Effector CD4-positive, alpha-beta T cell (primary cell): ENCODE measurements around the gene RGS11.
"Not testable (repeated sequence)": the region's sequence is repeated elsewhere in the genome, so short reads cannot be mapped to it uniquely, and the experiment has no call there.

Experiments
- DNase-seq: peaks from one replicate; pipeline ENCODE4 v3.0.0-alpha.2; 2020

The RGS11 gene

DNA sequence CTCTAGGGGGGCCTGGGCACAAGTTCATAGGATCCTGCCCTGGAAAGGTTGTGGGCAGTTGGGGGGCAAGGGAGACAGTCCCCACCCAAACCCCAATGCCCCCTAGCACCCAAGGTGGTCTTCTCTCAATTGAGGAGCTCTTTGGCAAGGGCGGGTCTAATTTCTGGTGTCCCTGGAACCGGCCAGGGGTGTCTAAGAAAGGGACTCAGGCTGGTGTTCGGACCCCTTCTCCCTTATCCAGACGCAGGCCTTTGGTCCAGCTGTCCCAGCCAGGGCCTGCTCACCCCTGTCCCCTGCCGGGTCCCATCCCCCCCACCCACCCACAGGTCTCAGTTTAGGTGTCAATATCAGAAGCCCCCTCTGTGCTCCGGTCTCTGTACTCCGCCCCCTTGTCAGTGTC lies 3.8 kb upstream of the RGS11 start:
- no peak for DNase-seq

DNA sequence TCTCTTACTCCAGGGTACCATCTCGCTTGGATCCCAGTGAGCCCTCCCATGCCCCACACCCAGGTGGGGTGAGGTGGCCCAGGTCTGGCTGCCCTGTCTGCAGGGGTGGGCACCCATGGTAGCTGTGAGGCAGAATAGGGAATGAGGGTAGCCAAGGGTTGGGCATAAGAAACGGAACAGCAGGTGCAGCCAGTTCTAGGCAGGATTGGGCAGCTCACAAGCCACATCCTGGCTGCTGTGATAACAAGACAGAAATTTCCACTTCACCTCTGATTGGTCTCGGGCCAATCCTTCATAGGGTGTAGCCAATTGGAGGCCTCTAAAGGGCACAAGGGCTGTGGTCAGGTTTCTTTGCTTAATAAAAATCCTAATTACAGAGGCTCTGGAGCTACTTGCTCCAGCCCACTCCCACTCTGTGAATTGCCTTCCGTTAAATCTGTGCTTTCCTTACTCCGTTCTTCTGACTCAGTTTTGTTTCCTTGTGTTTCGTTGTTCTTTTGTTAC lies 3.2 kb upstream of the RGS11 start:
- no peak for DNase-seq

DNA sequence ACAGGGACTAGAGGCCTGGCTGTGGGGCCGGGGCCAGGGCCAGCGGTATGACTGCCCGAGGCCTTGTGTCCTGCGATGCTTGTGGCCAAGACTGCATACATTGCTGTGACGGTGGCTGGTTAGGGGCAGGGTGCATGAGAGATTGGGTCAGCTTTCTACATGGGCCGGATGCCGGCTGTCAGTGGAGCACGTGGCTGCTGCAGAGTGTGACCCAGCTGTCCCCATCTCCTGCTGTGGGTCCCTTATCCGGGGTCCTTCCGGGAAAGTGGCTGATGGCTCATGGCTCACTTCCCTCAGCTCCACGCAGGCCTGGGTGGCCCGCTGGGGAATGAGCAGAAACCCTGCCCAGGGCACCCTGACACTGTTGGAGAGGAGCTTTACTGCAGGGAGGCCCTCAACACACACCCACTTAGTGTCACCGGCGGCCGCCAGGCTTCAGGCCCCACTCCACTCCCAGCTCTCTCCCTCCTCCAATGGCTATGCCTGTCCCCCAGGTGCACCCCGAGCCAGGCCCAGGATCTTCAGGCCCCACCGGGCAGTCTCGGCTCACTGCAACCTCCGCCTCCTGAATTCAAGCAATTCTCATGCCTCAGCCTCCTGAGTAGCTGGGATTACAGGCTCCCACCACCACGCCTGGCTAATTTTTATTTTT lies 808 bp upstream of the RGS11 start:
- DNase-seq = no peak

DNA sequence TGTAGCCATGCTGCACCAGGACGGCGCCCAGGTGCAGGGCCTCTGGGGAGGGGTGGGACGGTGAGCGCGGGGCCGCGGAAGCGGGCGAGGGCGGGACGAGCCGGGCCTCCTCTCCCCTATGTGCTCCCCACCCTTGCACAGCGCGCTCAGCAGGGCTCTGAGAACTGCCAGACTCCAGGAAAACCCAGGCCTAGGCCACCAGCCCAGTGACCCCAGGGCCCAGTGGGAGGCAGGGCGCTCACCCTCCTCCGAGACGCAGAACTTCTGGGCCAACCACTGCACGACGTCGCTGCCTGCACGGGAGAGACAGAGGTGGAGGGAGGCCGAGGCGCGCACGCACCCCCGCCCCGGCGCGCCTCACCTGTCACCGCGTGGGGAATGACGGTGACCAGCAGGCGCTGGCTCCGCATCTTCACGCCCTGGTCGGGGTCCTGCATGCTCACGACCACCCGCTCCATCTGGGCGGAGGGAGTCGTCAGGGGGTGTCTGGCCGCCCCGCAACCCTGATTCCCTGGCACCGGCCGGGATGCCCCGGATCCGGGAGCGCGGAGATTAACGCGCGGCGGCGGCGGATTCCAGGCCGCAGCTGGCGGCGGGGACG lies 603 bp downstream of the RGS11 start:
- DNase-seq = no peak

DNA sequence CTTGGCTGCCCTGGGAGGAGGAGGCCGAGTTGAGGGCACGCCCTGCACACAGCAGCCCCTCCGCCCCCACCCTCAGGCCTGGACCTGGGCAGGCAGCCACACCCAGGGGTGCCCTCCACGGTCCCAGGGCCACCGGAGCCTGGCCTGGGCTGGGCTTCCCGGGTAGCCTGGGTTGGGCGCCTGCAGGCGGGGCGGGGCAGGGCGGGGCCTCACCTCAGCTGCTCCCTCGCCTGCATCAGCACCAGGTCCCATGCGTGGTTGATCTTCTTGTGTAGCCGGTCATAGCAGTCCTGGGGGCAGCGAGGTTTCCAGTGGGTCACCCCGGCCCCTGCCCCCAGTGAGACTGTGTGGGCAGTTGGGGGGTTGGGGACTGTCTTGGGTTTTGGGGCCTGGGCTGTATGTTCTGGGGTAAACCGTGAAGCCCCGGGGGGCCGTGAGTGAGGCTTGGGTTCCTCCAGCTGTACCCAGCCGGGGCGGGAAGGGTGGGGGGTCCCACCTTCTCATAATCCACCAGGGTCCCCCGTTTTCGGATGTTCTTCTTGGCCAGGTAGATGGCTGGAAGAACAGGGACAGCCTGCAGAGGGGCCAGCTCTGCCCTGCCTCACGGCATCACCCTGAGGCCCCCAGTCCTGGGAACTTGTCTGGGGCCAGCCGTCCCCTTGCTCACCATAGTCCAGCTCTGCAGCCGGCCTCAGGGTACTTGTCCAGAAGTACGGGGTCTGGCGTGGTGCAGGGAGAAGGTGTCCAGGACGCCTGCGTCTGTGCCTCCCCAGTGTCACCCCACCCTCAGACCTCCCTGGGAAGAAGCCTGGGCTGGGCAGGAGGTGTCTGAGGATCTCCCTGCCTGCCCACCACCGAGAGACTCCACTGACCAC lies 2.0 kb downstream of the RGS11 start:
- no peak for DNase-seq

DNA sequence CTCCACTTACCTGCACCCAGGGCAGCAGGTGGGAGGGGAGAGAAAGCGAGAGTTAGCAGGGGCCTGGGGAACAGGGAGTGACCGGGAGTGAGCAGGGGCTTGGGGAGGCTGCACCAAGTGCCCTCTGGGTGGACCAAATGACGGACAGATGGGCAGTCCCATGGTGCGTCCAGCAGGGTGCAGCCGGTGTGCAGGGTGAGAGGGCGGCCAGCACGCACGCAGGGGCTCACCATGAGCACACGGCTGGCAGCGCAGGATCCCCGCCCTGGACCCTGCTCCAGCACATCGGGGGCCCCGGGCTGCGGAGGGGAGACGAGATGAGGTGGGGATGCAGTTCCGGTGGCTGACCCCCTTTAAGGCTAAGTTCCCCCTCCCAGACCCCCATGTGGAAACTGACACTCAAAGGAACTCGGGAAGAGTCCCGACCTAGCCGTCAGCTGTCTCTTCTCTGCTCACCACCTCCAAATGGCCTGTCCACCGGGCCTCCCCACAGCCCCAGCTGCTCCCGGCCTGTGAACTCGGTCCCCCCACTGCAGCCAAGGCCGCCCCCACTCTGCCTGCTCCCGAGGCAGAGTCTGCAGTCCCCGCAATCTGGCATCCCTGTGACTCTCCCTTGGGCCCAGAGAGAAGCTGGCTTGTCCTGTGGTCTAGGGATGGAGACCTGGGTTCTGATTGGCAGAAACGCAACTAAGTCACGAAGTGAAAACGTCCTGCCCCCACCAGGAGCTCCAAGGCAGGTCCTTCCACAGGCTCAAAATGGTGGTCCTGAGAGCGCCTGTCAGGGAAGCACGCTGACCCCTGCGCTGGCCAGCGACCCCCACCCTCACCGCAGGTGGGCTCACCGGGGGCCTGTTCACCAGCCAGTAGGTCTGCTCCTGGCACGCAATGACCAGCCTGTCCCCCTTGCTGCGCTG lies 2.9 kb downstream of the RGS11 start:
- DNase-seq = no peak

DNA sequence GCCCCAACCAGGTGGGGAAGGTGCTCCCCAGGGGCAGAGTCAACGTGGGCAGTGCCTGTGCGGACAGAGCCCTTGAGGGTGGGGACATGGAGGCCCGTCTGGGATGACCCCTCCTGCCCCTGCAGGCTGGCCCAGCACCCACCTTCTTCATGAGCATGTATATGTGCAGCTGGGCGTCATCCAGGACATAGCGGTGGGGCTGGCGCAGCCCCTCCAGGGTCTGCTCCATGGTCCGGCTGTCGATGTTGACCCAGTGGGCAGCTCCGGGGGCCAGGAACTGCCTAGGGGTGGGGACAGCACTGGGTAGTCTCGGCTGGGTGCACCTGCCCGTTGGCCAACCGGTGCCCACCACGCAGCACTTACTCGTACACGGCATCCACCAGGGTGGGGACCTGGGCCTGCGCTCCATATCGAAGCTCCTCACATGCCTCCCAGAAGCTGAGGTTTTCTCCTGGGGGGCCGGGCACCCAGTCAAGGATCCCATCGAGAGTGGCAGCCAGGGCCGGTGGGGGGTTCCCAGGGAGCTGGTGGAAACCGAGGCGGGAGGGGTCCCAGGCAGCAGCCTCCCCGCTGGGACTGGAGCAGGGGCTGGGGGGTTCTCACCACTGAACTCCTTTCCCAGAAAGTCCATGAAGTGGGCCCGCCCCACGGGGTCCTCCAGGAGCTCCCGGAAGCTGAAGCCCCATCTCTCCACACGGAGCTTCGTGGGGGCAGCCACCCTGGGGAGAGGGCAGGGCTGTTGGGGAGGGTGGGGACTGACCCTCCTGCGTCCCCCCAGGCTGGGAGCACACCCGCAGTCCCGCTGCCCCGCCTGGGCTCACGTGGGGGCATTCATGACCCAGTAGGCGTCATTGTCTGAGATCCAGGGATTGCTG lies 5.1 kb downstream of the RGS11 start:
- no peak for DNase-seq

DNA sequence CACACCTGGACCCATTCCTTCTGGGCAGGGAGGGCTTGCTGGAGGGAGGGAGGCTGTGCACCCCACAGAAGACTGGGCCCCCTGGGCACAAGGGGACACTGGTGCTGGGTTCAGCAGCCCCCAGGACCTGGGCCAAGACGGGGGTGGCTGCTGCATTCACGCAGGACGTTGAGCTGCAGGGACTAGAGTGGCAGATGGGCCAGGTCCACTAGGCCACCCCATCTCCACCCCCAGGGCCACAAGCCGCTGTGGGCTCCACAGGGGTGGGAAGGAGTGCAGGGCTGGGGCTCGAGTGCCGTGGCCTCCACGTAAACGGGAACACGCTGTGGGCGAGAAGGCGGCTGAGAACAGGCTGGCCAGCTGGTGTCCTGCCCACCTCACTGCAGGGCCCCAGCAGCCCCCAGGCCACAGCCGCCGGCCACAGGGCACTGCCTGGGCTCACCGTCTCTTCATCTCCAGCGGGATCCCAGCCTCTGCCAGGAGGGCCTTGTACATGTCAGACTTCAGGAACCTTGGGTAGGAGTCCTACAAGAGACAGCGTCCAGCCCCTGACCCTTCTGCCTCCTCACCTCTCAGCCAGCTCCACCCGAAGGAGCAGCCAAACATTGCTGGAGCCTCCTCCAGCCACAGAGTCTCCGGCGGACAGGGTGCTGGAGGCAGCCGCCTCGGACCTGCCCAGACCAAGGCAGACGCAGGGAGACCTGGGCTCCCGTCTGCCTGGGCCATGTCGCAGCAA lies 6.5 kb downstream of the RGS11 start:
- no peak for DNase-seq

DNA sequence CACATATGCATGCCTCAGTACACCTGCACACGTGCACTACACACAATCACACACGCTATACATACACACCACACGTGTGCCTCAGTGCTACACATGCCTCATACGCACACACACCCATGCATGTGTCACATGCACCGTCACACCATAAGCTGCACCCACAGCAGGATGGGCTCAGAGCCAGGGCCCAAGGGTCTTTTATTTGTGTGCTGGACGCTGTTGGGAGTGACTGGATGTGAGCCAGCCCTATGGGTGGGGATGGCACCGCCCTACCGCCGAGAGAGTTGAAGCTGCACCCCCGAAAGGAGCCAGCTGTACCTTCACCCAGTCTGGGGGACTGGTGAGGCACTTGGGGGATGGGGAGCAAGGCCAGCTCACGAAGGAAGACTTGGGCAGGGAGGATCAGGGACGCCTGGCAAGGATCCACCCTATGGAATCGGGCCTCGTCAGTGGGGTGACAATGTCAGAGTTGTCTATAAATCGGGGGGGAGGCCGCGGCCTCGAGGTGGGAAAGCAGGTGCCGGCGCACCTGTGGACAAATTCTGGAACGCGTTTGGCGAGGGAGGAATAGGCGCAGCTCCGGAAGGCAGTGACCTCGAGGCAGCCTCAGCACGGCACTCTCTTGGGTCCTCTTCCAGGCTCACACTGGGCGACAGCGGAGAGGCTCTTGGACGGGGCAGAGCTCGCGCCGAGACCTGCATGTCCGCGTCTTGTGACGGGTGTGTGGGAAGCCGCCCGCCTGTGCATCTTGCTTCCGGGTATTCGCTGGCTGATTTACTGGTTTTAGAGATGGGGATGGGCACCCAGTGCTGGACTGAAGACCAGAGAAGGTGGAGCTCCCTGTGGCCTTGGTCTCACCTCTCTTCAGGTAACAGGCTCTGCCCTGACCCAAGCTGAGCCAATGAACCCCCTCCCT lies 7.3 kb downstream of the RGS11 start:
- DNase-seq = no peak

DNA sequence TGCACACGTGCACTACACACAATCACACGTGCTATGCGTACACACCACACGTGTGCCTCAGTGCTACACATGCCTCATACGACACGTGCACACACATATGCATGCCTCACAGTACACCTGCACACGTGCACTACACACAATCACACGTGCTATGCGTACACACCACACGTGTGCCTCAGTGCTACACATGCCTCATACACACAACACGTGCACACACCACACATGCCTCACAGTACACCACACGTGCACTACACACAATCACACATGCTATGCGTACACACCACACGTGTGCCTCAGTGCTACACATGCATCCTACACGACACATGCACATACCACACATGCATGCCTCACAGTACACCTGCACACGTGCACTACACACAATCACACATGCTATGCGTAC lies 8.2 kb downstream of the RGS11 start:
- not testable (repeated sequence) for DNase-seq

DNA sequence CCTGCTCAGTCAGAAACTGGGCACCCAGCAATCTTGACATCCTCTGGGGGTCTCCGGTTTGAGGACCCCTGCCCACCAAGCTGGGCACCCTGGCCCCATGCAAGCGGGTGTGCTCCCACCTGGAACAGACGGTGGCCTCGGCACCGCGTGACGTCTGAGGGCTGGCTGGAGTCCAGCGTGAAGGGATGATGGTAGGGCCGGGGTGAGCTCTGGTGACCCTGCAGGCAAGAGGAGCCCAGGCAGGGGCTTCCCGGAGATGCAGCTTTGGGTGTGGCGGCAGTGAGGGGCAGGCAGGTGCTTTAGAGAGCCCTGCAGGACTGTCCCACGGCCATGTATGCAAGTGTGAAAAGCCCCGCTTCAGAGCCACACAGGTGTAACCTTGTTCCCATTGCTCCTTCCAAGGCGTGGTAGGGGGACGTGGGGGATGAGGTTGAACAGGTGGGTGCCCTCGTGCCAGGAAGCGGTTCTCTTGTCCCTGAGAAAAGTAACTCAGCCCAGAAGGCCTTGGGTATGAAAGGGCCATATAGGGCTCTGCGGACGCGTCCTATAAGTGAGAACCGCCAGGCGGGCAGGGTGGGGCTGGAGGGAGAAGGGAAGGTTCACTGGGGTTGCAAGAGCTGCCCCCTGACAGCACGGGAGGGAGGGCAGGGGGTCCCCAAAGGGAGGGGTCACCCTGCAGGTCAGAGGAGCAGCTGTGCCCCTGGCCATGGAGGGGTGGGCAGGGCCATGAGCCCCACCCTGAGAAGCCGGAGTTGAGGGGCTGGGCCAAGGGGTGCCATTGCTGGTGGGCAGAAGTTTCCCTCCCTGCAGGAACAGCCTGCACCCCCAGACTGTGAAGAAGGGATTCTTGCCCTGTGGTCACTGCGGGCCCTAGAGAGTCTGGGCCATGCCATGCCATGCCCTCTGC lies 9.2 kb downstream of the RGS11 start:
- no peak for DNase-seq

DNA sequence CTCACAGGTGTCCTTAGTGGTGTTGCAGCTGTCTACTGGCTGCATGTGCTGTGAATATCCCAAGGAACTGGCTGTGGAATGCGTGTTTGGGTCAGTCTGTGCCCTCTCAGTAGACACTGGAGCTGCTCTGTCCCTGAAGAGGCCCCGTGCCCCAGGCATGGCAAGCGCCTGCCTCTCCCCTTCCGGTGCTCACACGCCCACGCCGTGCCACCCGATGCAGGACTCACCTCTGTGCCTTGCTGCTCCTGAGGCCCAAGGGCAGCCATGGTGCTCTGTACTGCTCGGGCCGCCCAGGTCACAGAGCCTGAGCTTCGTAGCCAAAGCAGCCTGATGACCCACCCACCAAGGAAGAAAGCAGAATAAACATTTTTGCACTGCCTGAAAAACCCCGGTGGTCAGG lies 10.0 kb downstream of the RGS11 start:
- no peak for DNase-seq

DNA sequence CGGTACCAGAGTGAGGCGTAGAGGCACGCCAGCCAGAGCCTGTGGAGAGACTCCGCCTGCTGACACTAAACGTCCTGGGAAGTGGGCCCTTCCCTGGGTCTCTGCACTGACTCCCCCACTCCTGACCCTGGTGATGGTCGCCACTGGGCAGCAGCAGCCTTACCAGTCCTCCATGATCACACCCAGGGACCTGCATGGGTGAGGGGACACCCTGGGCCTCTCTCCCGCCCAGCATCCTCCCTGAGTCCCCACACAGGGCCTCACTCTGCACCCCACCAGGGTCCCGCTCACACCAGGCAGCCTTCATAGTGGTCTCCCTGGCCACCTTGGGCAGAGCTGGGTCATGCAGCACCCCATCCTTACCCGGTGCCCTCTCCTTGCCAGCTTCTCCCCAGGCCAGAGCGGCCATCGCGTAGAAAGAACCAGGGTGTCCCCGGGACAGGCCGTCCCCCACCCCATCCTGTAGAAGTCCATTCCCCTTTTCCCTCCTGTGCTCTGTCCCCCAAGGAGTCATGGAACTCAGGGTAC lies 10.7 kb downstream of the RGS11 start:
- no peak for DNase-seq

DNA sequence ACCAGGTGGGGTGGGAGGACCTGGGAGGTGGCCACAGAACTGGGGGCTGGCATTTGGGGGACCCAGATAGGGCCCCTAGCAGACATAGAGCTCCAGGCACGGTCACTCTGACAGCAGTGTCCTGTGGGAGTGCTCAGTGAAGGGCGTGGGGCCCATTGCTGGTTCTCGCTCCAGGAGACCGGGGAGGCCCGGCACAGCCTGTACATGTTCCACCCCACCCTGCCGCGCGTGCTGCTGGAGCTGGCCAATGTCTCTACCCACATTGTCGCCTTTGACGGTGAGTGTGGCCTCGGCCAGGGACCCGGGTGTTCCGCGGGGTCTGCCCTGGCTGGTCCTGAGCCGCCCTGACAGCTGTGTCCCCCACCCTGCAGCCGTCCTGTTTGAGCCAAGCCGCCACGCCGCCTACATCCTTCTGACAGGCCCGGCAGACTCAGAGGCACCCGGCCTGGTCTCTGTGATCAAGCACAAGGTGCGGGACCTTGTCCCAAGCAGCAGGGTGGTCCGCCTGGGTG lies 11.2 kb downstream of the RGS11 start:
- no peak for DNase-seq

DNA sequence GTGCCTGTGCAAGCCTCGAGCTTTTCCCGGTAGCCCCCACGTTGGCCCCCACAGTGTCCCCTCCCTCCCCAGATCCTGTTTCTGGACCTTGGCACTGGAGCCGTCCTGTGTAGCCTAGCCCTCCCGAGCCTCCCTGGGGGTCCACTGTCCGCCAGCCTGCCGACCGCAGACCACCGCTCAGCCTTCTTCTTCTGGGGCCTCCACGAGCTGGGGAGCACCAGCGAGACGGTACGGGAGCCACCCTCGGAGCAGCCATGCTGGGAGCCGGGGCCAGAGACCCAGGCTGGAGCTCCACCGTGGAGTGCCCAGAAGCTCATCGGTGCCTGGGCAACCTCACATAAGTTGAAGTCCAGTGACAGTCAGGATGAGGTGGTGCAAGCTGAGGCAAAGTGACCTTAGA lies 11.8 kb downstream of the RGS11 start:
- no peak for DNase-seq

DNA sequence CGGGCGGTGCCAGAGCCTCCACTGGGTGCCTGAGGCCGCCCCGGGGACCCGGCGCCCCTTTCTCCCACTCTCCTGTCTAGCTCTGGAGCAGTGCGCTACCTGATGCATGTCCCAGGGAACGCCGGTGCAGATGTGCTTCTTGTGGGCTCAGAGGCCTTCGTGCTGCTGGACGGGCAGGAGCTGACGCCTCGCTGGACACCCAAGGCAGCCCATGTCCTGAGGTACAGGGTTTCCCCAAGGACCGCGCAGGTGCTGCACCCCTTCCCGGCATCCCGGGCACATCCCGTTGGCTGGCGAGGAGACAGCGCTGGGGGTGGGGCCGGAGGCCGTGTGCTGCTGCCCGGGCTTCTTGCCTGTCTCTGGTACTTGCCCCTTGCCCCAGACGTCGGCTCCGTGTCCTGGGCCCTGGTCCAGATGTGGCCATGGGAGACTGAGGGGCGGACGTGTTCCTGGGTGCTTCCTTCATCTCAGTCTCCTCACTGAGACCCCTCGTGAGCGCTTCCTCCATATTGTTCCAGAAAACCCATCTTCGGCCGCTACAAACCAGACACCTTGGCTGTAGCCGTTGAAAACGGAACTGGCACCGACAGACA lies 12.5 kb downstream of the RGS11 start:
- no peak for DNase-seq

DNA sequence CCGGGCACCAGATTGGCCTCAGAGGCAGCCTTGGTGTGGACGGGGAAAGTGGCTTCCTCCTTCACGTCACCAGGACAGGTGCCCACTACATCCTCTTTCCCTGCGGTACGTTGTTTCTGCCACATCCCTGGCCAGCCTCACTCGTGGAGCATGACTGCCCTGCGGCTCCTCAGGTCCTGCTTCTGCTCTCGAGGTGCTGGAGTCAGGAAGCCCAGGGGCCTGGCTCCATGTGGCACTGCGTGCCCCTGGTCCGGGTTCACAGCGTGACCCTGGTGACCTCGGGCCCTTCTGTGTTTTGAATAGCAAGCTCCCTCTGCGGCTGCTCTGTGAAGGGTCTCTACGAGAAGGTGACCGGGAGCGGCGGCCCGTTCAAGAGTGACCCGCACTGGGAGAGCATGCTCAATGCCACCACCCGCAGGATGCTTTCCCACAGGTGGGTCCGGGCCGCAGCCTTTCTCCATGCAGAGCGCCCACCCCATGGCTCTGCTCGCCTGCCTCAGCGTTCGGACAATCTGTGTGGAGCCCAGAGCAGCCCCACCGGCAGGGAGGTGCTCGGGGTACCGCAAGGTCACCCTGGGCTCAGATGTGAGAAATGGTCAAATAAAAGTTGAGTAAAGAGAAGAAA lies 13.5 kb downstream of the RGS11 start:
- DNase-seq = no peak
